IMR-90 (cell line): Measurements from ENCODE around the gene RAVER1.

Experiments used
- BHLHE40 ChIP-seq: fragments of 150-350 bp; IDR thresholded peaks from 2 replicates; pipeline ENCODE4 v1.6.1; 2016; ENCODE audit warnings: mild to moderate bottlenecking, low read depth, low read length
- CTCF ChIP-seq: conservative IDR thresholded peaks from 2 replicates; pipeline ENCODE4 v1.5.1; 2012; ENCODE audit warnings: mild to moderate bottlenecking, low read depth, low read length, improper control_type of control experiment
- FOS ChIP-seq: fragments of 150-350 bp; IDR thresholded peaks from 2 replicates; pipeline ENCODE4 v1.6.1; 2016; ENCODE audit warnings: low read depth, low read length
- MAZ ChIP-seq: IDR thresholded peaks from 2 replicates; pipeline ENCODE4 v1.6.1; 2012; ENCODE audit warnings: low read depth, mild to moderate bottlenecking, low read length, improper control_type of control experiment, moderate library complexity, borderline replicate concordance
- POLR2A ChIP-seq: IDR thresholded peaks from 2 replicates; pipeline ENCODE4 v1.6.1; 2012; ENCODE audit warnings: mild to moderate bottlenecking, low read depth, low read length
- RAD21 ChIP-seq: IDR thresholded peaks from 2 replicates; pipeline ENCODE4 v1.6.1; 2012; ENCODE audit warnings: low read length, improper control_type of control experiment
- RCOR1 ChIP-seq: IDR thresholded peaks from 2 replicates; pipeline ENCODE4 v1.6.1; 2012; ENCODE audit warnings: mild to moderate bottlenecking, low read length, improper control_type of control experiment; ENCODE audit not compliant: insufficient replicate concordance

- TF ChIP-seq CTCF, result no peak
- no peak for TF ChIP-seq POLR2A
- no peak for TF ChIP-seq RAD21
- no peak for TF ChIP-seq RCOR1
- no peak for TF ChIP-seq BHLHE40
- TF ChIP-seq MAZ, result no peak
- TF ChIP-seq FOS, result no peak
Measured at GRCh38 chr19:10321874-10322835, 11.2 kb downstream of the RAVER1 start.
